Loucy (cell line): ENCODE measurements around the gene SLITRK2.

Experiments
- H2AFZ ChIP-seq: fragments of 200-600 bp; sonication (generic); 2 replicates; pipeline ENCODE4 v1.6.0; 2016; ENCODE audit warnings: antibody characterized with exemption, mild to moderate bottlenecking, low read length, moderate library complexity
- H3F3A ChIP-seq: fragments of 200-600 bp; 2 replicates; pipeline ENCODE4 v1.6.0; 2016; ENCODE audit warnings: antibody characterized with exemption, low read depth, mild to moderate bottlenecking
- H3K27me3 ChIP-seq: fragments of 200-600 bp; sonication (generic); 2 replicates; pipeline ENCODE4 v1.6.1; 2014; ENCODE audit warnings: low read length, mild to moderate bottlenecking; ENCODE audit not compliant: insufficient read depth, poor library complexity, severe bottlenecking
- H3K36me3 ChIP-seq: fragments of 200-600 bp; sonication (generic); 2 replicates; pipeline ENCODE4 v1.6.1; 2016; ENCODE audit warnings: low read length; ENCODE audit not compliant: insufficient read depth
- H3K4me1 ChIP-seq: fragments of 200-600 bp; sonication (generic); 2 replicates; pipeline ENCODE4 v1.5.1; 2014; ENCODE audit warnings: low read length, mild to moderate bottlenecking; ENCODE audit not compliant: insufficient read depth, poor library complexity, severe bottlenecking
- H3K4me2 ChIP-seq: fragments of 200-600 bp; sonication (generic); 2 replicates; pipeline ENCODE4 v1.6.0; 2014; ENCODE audit warnings: antibody characterized with exemption, low read length, low read depth, mild to moderate bottlenecking; ENCODE audit not compliant: poor library complexity, severe bottlenecking
- H3K4me3 ChIP-seq: fragments of 200-600 bp; sonication (generic); 2 replicates; pipeline ENCODE4 v1.5.1; 2014; ENCODE audit warnings: low read length, mild to moderate bottlenecking, mixed read lengths; ENCODE audit not compliant: poor library complexity, severe bottlenecking
- H3K79me2 ChIP-seq: fragments of 200-600 bp; sonication (generic); 2 replicates; pipeline ENCODE4 v1.6.1; 2014; ENCODE audit warnings: low read length; ENCODE audit not compliant: insufficient read depth
- H3K9ac ChIP-seq: fragments of 200-600 bp; sonication (generic); 2 replicates; pipeline ENCODE4 v1.6.0; 2014; ENCODE audit warnings: mild to moderate bottlenecking, low read depth, low read length, moderate library complexity; ENCODE audit not compliant: poor library complexity, severe bottlenecking
- H3K9me2 ChIP-seq: fragments of 200-600 bp; sonication (generic); replicated peaks from 2 replicates; pipeline ENCODE4 v1.6.1; 2016; ENCODE audit warnings: low read depth, low read length, mixed read lengths
- H3K9me3 ChIP-seq: fragments of 200-600 bp; sonication (generic); 2 replicates; pipeline ENCODE4 v1.6.1; 2014; ENCODE audit warnings: mild to moderate bottlenecking, antibody characterized with exemption, low read length, low read depth; ENCODE audit not compliant: insufficient read depth
- H4K20me1 ChIP-seq: fragments of 200-600 bp; sonication (generic); 2 replicates; pipeline ENCODE4 v1.6.0; 2014; ENCODE audit warnings: antibody characterized with exemption, low read length, mild to moderate bottlenecking; ENCODE audit not compliant: insufficient read depth, poor library complexity, severe bottlenecking
- CTCF ChIP-seq: fragments of 200-600 bp; sonication (generic); conservative IDR thresholded peaks from 2 replicates; pipeline ENCODE4 v1.5.1; 2014; ENCODE audit warnings: mild to moderate bottlenecking, antibody characterized with exemption, low read length
- EZH2phosphoT487 ChIP-seq: fragments of 200-600 bp; IDR thresholded peaks from 2 replicates; pipeline ENCODE4 v1.6.1; 2018; ENCODE audit warnings: antibody characterized with exemption, mild to moderate bottlenecking, moderate library complexity, borderline replicate concordance

The SLITRK2 gene, protein sequence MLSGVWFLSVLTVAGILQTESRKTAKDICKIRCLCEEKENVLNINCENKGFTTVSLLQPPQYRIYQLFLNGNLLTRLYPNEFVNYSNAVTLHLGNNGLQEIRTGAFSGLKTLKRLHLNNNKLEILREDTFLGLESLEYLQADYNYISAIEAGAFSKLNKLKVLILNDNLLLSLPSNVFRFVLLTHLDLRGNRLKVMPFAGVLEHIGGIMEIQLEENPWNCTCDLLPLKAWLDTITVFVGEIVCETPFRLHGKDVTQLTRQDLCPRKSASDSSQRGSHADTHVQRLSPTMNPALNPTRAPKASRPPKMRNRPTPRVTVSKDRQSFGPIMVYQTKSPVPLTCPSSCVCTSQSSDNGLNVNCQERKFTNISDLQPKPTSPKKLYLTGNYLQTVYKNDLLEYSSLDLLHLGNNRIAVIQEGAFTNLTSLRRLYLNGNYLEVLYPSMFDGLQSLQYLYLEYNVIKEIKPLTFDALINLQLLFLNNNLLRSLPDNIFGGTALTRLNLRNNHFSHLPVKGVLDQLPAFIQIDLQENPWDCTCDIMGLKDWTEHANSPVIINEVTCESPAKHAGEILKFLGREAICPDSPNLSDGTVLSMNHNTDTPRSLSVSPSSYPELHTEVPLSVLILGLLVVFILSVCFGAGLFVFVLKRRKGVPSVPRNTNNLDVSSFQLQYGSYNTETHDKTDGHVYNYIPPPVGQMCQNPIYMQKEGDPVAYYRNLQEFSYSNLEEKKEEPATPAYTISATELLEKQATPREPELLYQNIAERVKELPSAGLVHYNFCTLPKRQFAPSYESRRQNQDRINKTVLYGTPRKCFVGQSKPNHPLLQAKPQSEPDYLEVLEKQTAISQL

GRCh38 chrX:145817331-145818185 lies at the start of gene SLITRK2:
Gene SLITRK2, plus strand, starts transcription at chrX:145817829. Its CDS starts 4,597 bp downstream, at chrX:145822426.
- no peak within 1 kb of the TSS for H3K4me2 ChIP-seq
- no peaks in the 10 kb centered on the region for H4K20me1 ChIP-seq
- no peaks in the 10 kb centered on the region for H3F3A ChIP-seq
- H3K36me3 ChIP-seq, result no peaks in the 10 kb centered on the region
- no peak for TF ChIP-seq CTCF
- no peak for TF ChIP-seq EZH2phosphoT487
- no peaks in the 10 kb centered on the region for H3K79me2 ChIP-seq
- no peak within 1 kb of the TSS for H3K9ac ChIP-seq
- no peaks in the 10 kb centered on the region for H3K9me3 ChIP-seq
- no peaks in the 10 kb centered on the region for H3K9me2 ChIP-seq
- H2AFZ ChIP-seq, result no peak within 1 kb of the TSS
- H3K4me3 ChIP-seq, result no peak within 1 kb of the TSS
- H3K4me1 ChIP-seq, result no peaks in the 10 kb centered on the region
- no peaks in the 10 kb centered on the region for H3K27me3 ChIP-seq

GRCh38 chrX:145773006-145773405 lies 44.6 kb upstream of the SLITRK2 start:
- no peak overlapping the region for H3K4me2 ChIP-seq
- H3K9ac ChIP-seq, result no peak overlapping the region
- no peak for TF ChIP-seq EZH2phosphoT487
- no peak for TF ChIP-seq CTCF
- H3K4me3 ChIP-seq, result no peak overlapping the region
- no peaks in the 10 kb centered on the region for H4K20me1 ChIP-seq
- no peaks in the 10 kb centered on the region for H3K36me3 ChIP-seq
- H3K9me3 ChIP-seq, result no peaks in the 10 kb centered on the region
- no peaks in the 10 kb centered on the region for H3F3A ChIP-seq
- H3K27me3 ChIP-seq, result no peaks in the 10 kb centered on the region
- no peaks in the 10 kb centered on the region for H3K79me2 ChIP-seq
- H3K4me1 ChIP-seq, result no peaks in the 10 kb centered on the region
- H2AFZ ChIP-seq, result no peak overlapping the region
- no peaks in the 10 kb centered on the region for H3K9me2 ChIP-seq

GRCh38 chrX:145792281-145792680 lies 25.3 kb upstream of the SLITRK2 start:
- Histone ChIP-seq H3K9me2 (no peaks in the 10 kb centered on the region), H3F3A (no peaks in the 10 kb centered on the region), H3K4me2 (no peak overlapping the region), H4K20me1 (no peaks in the 10 kb centered on the region), H3K79me2 (no peaks in the 10 kb centered on the region), H2AFZ (no peak overlapping the region), H3K36me3 (no peaks in the 10 kb centered on the region), H3K9me3 (no peaks in the 10 kb centered on the region), H3K4me3 (no peak overlapping the region), H3K4me1 (no peaks in the 10 kb centered on the region), H3K27me3 (no peaks in the 10 kb centered on the region), H3K9ac (no peak overlapping the region)
- TF ChIP-seq EZH2phosphoT487, result no peak
- TF ChIP-seq CTCF, result no peak
